Fibroblast of lung (primary cell): ENCODE data around the gene ZNF263. TPM values are rescaled to one million over a fixed set of nuclear protein-coding genes. Genes with fewer than 3 reads are reported as not detected.

Experiments used
- DNase-seq, 2 donors: peaks; one replicate each; pipeline versions ENCODE4 v3.0.0 to v3.0.0-alpha.2; 2010; ENCODE audit warnings: low read depth in 2 of 2
- H2AFZ ChIP-seq: 2 replicates; pipeline ENCODE4 v1.5.1; 2012; ENCODE audit warnings: low read length, control low read depth, inconsistent platforms
- H3K27ac ChIP-seq: 2 replicates; pipeline ENCODE4 v1.5.1; 2011; ENCODE audit warnings: low read length, control low read depth; ENCODE audit not compliant: insufficient read depth
- H3K27me3 ChIP-seq: 2 replicates; pipeline ENCODE4 v1.5.1; 2011; ENCODE audit warnings: mild to moderate bottlenecking, low read length; ENCODE audit not compliant: control insufficient read depth, insufficient read depth
- H3K36me3 ChIP-seq: 2 replicates; pipeline ENCODE4 v1.5.1; 2011; ENCODE audit warnings: low read length; ENCODE audit not compliant: control insufficient read depth, insufficient read depth
- H3K4me1 ChIP-seq: 2 replicates; pipeline ENCODE4 v1.5.1; 2011; ENCODE audit warnings: low read length; ENCODE audit not compliant: control insufficient read depth, insufficient read depth; ENCODE audit errors: extremely low read depth
- H3K4me2 ChIP-seq: 2 replicates; pipeline ENCODE4 v1.5.1; 2011; ENCODE audit warnings: low read length, control low read depth; ENCODE audit not compliant: insufficient read depth; ENCODE audit errors: extremely low read depth
- H3K4me3 ChIP-seq, 4 experiments: fragments of 200-600 bp in 1 of 4; sonication (generic) in 1 of 4; replicated peaks in 1 of 4; 2 replicates each; pipeline ENCODE4 v1.5.1; 2011 to 2016; ENCODE audit warnings: low read length in 4 of 4, low read depth in 3 of 4, mild to moderate bottlenecking in 3 of 4, control low read depth in 2 of 4, inconsistent platforms in 1 of 4, mixed read lengths in 1 of 4; ENCODE audit not compliant: insufficient read depth in 1 of 4; ENCODE audit errors: control extremely low read depth in 1 of 4
- H3K79me2 ChIP-seq: 2 replicates; pipeline ENCODE4 v1.5.1; 2012; ENCODE audit warnings: mild to moderate bottlenecking, low read length, inconsistent platforms; ENCODE audit not compliant: control insufficient read depth, insufficient read depth
- H3K9ac ChIP-seq: 2 replicates; pipeline ENCODE4 v1.5.1; 2011; ENCODE audit warnings: mild to moderate bottlenecking, low read length, control low read depth; ENCODE audit not compliant: insufficient read depth
- H3K9me3 ChIP-seq: 2 replicates; pipeline ENCODE4 v1.5.1; 2012; ENCODE audit warnings: low read depth, low read length; ENCODE audit not compliant: control insufficient read depth, insufficient read depth
- H4K20me1 ChIP-seq: 2 replicates; pipeline ENCODE4 v1.5.1; 2011; ENCODE audit warnings: low read length; ENCODE audit not compliant: control insufficient read depth, insufficient read depth; ENCODE audit errors: extremely low read depth
- CTCF ChIP-seq, 2 donors: IDR thresholded peaks in 1 of 2; conservative IDR thresholded peaks in 1 of 2; 1 replicate in 1 of 2; 2 replicates in 1 of 2; pipeline ENCODE4 v1.5.1; 2011 to 2012; ENCODE audit warnings: low read length in 2 of 2, control low read depth in 1 of 2, inconsistent platforms in 1 of 2, low read depth in 1 of 2, mild to moderate bottlenecking in 1 of 2
- EZH2 ChIP-seq: IDR thresholded peaks from 2 replicates; pipeline ENCODE4 v1.5.1; 2012; ENCODE audit warnings: low read length, control low read depth, mild to moderate bottlenecking; ENCODE audit errors: missing control alignments
- polyA plus RNA-seq, 2 donors: library from polyadenylated mRNA; depleted of rRNA in 1 of 2; stranded (reverse) in 1 of 2; unstranded in 1 of 2; fragments of >200 nt; gene quantifications; 2 replicates each; pipeline ENCODE4 v1.2.1, GENCODE V29; 2011 to 2012; ENCODE audit warnings: missing spikeins in 1 of 2
- total RNA-seq: library from RNA; depleted of rRNA; stranded (reverse); fragments of >200 nt; gene quantifications from 2 replicates; pipeline ENCODE4 v1.2.1, GENCODE V29; 2014

Gene ZNF263
- total and polyA plus RNA-seq, 2 donors (not counting 1 experiment from before 2014, with no cell fraction given): 11.1 to 37.3 TPM

GRCh38 chr16:3262517-3262916 lies 20.8 kb upstream of the ZNF263 start:
- H3K4me1 ChIP-seq: no peaks in the 10 kb centered on the region
- no peaks in the 10 kb centered on the region for H3K27me3 ChIP-seq
- TF ChIP-seq CTCF (conservative IDR thresholded peaks at IDR 0.05 in 1 of 2, IDR thresholded peaks at IDR 0.05 in 1 of 2; ENCODE audit: low read depth in 1 of 2, low read length in 2 of 2): no peak
- TF ChIP-seq EZH2: no peak
- H3K27ac ChIP-seq: no peak overlapping the region
- no peak for DNase-seq
- no peaks in the 10 kb centered on the region for H3K9me3 ChIP-seq
- no peaks in the 10 kb centered on the region for H3K36me3 ChIP-seq
- no peaks in the 10 kb centered on the region for H4K20me1 ChIP-seq
- H3K79me2 ChIP-seq: no peaks in the 10 kb centered on the region
- no peak overlapping the region for H3K4me3 ChIP-seq
- no peak overlapping the region for H2AFZ ChIP-seq
- no peak overlapping the region for H3K9ac ChIP-seq
- no peak overlapping the region for H3K4me2 ChIP-seq

GRCh38 chr16:3264137-3265036 lies 18.9 kb upstream of the ZNF263 start:
- peak overlapping the region; percentile 47 to 93 (median 77) for H3K4me3 ChIP-seq
- H3K9me3 ChIP-seq: no peaks in the 10 kb centered on the region
- peak overlapping the region; percentile 75 for H3K9ac ChIP-seq
- peak overlapping the region; percentile 93 for H3K4me2 ChIP-seq
- no peaks in the 10 kb centered on the region for H4K20me1 ChIP-seq
- no peaks in the 10 kb centered on the region for H3K4me1 ChIP-seq
- H3K27ac ChIP-seq: peak overlapping the region; percentile 85
- no peaks in the 10 kb centered on the region for H3K79me2 ChIP-seq
- peak; percentile 98 to 99 for DNase-seq
- TF ChIP-seq CTCF (conservative IDR thresholded peaks at IDR 0.05 in 1 of 2, IDR thresholded peaks at IDR 0.05 in 1 of 2; ENCODE audit: low read depth in 1 of 2, low read length in 2 of 2) (peak in 1 of 2 donors; percentile 17), EZH2 (no peak)
- H3K36me3 ChIP-seq: no peaks in the 10 kb centered on the region
- peak overlapping the region; percentile 95 for H2AFZ ChIP-seq
- H3K27me3 ChIP-seq: no peaks in the 10 kb centered on the region

GRCh38 chr16:3266873-3267537 lies 16.3 kb upstream of the ZNF263 start:
- DNase-seq: peak; percentile 24 to 64
- Histone ChIP-seq H3K27me3 (no peaks in the 10 kb centered on the region), H3K4me1 (no peaks in the 10 kb centered on the region), H3K4me3 (no peak overlapping the region), H3K79me2 (no peaks in the 10 kb centered on the region), H2AFZ (no peak overlapping the region), H4K20me1 (no peaks in the 10 kb centered on the region), H3K27ac (no peak overlapping the region), H3K9ac (no peak overlapping the region), H3K4me2 (no peak overlapping the region), H3K9me3 (no peaks in the 10 kb centered on the region), H3K36me3 (no peaks in the 10 kb centered on the region)
- TF ChIP-seq CTCF (conservative IDR thresholded peaks at IDR 0.05 in 1 of 2, IDR thresholded peaks at IDR 0.05 in 1 of 2; ENCODE audit: low read depth in 1 of 2, low read length in 2 of 2): peak; percentile 49 to 52
- no peak for TF ChIP-seq EZH2
